Vagina (tissue), 2 donors: ENCODE results near the gene ZBTB5. TPM values are rescaled to one million over a fixed set of nuclear protein-coding genes. Genes with fewer than 3 reads are reported as not detected.
"Not testable (repeated sequence)": the region's sequence is repeated elsewhere in the genome, so short reads cannot be mapped to it uniquely, and the experiment has no call there.

Source experiments
- DNase-seq, 2 donors: peaks; one replicate each; pipeline ENCODE4 v3.0.0-alpha.2; 2017; ENCODE audit errors: extremely low spot score in 2 of 2
- H3K27ac ChIP-seq: fragments of 200-600 bp; sonication (generic); one replicate; pipeline ENCODE4 v1.5.1; 2019
- H3K27me3 ChIP-seq: fragments of 200-600 bp; sonication (generic); one replicate; pipeline ENCODE4 v1.5.1; 2019
- H3K36me3 ChIP-seq, 2 donors: fragments of 200-600 bp; sonication (generic); one replicate each; pipeline ENCODE4 v1.5.1; 2017 to 2019
- H3K4me1 ChIP-seq: fragments of 200-600 bp; sonication (generic); one replicate; pipeline ENCODE4 v1.5.1; 2019
- H3K4me3 ChIP-seq, 2 donors: fragments of 200-600 bp; sonication (generic); 1 replicate in 1 of 2; 2 replicates in 1 of 2; pipeline ENCODE4 v1.5.1; 2016 to 2019
- H3K9me3 ChIP-seq: fragments of 200-600 bp; sonication (generic); one replicate; pipeline ENCODE4 v1.5.1; 2019
- POLR2A ChIP-seq, 2 donors: fragments of 450-650 bp; IDR thresholded peaks; one replicate each; pipeline ENCODE4 v1.6.1; 2017; ENCODE audit warnings: antibody characterized with exemption in 2 of 2, mild to moderate bottlenecking in 2 of 2, moderate library complexity in 2 of 2
- POLR2AphosphoS5 ChIP-seq, 2 donors: sonication (generic); formaldehyde crosslinking; IDR thresholded peaks; one replicate each; pipeline ENCODE4 v1.9.0; 2017; ENCODE audit warnings: antibody characterized with exemption in 2 of 2, mild to moderate bottlenecking in 2 of 2, low read depth in 1 of 2; ENCODE audit not compliant: insufficient read depth in 1 of 2
- intact Hi-C: fragments of 100-400 bp; cut with DNase I; formaldehyde crosslinking; loops from one replicate; pipeline ENCODE4 v1.15.1; 2023
- total RNA-seq: library from RNA; depleted of rRNA; stranded (reverse); fragments of >200 nt; gene quantifications from one replicate; pipeline ENCODE4 v1.2.3, GENCODE V29; 2016
- TF ChIP-seq, protein P1 (sequence below), 3 experiments: fragments of 450-650 bp in 2 of 3; fragments of 200-600 bp in 1 of 3; sonication (generic) in 1 of 3; IDR thresholded peaks; one replicate each; pipeline ENCODE4 v1.5.1; 2017 to 2019; ENCODE audit warnings: antibody characterized with exemption in 3 of 3, mild to moderate bottlenecking in 2 of 3, moderate library complexity in 2 of 3

ZBTB5 gene
- total RNA-seq, 1 donor from 2014 or later = 17.9 TPM

DNA sequence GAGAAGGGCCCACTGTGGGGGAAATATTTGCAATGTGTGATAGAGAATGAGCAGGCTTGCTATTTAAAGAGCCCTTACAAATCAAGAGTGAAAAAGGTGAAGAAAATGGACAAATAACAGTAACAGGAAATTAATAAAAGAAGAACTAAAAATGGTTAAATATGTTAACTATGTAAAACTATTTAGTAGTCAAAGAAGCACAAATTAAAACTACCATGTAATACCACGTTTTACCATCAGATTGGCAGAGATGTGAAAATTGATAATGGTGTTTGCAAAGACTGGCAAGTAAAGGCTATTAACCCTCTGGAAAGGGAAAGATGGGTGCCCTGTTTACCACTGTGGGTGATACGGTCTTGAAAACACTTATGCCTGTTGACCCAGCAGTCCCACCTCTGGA, 65.9 kb downstream of the ZBTB5 start:
- Histone ChIP-seq H3K27ac (no peak overlapping the region), H3K27me3 (no peaks in the 10 kb centered on the region), H3K9me3 (no peaks in the 10 kb centered on the region), H3K4me3 (no peak overlapping the region), H3K36me3 (no peaks in the 10 kb centered on the region), H3K4me1 (no peaks in the 10 kb centered on the region)
- TF ChIP-seq, protein P1, sequence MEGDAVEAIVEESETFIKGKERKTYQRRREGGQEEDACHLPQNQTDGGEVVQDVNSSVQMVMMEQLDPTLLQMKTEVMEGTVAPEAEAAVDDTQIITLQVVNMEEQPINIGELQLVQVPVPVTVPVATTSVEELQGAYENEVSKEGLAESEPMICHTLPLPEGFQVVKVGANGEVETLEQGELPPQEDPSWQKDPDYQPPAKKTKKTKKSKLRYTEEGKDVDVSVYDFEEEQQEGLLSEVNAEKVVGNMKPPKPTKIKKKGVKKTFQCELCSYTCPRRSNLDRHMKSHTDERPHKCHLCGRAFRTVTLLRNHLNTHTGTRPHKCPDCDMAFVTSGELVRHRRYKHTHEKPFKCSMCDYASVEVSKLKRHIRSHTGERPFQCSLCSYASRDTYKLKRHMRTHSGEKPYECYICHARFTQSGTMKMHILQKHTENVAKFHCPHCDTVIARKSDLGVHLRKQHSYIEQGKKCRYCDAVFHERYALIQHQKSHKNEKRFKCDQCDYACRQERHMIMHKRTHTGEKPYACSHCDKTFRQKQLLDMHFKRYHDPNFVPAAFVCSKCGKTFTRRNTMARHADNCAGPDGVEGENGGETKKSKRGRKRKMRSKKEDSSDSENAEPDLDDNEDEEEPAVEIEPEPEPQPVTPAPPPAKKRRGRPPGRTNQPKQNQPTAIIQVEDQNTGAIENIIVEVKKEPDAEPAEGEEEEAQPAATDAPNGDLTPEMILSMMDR (IDR thresholded peaks at IDR 0.05) = no peak
- TF ChIP-seq POLR2A (IDR thresholded peaks at IDR 0.05) (no peak), POLR2AphosphoS5 (IDR thresholded peaks at IDR 0.05; ENCODE audit: insufficient read depth in 1 of 2, low read depth in 1 of 2) (no peak)
- intact Hi-C loops = no loop called here
- DNase-seq = no peak

DNA sequence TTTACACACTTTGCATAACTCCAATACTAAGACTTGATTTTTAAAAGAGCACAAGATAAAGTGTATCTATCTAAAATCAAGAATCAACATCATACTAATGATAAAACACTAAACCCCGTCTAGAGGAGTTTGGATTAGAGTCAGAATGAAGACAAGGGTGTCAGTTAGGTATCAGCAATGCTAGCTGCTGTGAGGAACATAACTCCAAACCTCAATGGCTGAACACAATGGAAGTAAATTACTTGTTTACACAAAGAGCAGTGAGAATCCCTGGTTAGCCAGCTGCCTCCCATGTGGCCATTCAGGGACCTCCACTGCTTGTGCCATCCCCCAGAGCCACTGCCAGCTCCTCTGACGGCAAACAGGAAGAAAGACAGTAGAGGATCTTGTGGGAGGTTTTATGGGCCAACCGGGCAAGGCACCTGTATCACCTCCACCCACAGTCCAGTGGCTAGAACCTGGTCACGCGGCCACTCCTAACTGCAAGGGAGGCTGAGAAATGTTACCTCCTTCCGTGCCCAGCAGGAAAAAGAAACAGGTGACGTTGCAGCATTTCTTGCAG, 66.7 kb downstream of the ZBTB5 start:
- Histone ChIP-seq H3K4me3 (no peak overlapping the region), H3K27me3 (no peaks in the 10 kb centered on the region), H3K36me3 (no peaks in the 10 kb centered on the region), H3K27ac (no peak overlapping the region), H3K4me1 (no peaks in the 10 kb centered on the region), H3K9me3 (no peaks in the 10 kb centered on the region)
- intact Hi-C loops = no loop called here
- TF ChIP-seq, protein P1 (IDR thresholded peaks at IDR 0.05) = no peak
- TF ChIP-seq POLR2A (IDR thresholded peaks at IDR 0.05) (no peak), POLR2AphosphoS5 (IDR thresholded peaks at IDR 0.05; ENCODE audit: insufficient read depth in 1 of 2, low read depth in 1 of 2) (no peak)
- no peak for DNase-seq

GRCh38 chr9:37397948-37398347, 67.3 kb downstream of the ZBTB5 start:
- H3K27me3 ChIP-seq, H3K36me3 ChIP-seq, intact Hi-C loops, DNase-seq, H3K4me3 ChIP-seq, H3K4me1 ChIP-seq, H3K9me3 ChIP-seq, H3K27ac ChIP-seq: not testable (repeated sequence)

DNA sequence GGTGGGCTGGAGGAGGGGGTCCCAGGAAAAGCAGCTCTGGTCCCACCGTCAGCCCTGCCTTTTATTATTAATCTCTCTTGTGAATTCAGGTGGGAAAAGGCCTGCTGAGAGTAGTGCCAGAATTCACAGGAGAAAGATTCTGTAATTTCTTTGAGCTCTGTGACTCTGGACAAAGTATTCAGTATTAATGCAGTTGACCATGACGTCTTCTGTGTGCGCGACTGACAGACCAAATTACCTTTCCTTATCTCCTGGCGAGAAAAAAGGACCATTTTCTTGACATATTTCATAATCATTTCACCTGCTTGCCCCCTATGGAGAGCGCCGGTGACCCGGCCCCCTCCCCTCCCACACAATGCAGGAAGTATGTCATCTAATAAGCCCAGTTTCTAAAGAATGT, 69.6 kb downstream of the ZBTB5 start:
- no peak for TF ChIP-seq POLR2AphosphoS5 (IDR thresholded peaks at IDR 0.05; ENCODE audit: insufficient read depth in 1 of 2, low read depth in 1 of 2)
- TF ChIP-seq POLR2A (IDR thresholded peaks at IDR 0.05) = no peak
- TF ChIP-seq, protein P1 (IDR thresholded peaks at IDR 0.05) = no peak
- no peaks in the 10 kb centered on the region for H3K9me3 ChIP-seq

GRCh38 chr9:37395229-37395628, 70.0 kb downstream of the ZBTB5 start:
- TF ChIP-seq, protein P1 (IDR thresholded peaks at IDR 0.05) = no peak
- no peak for TF ChIP-seq POLR2A (IDR thresholded peaks at IDR 0.05)
- no peak for TF ChIP-seq POLR2AphosphoS5 (IDR thresholded peaks at IDR 0.05; ENCODE audit: insufficient read depth in 1 of 2, low read depth in 1 of 2)
- Histone ChIP-seq H3K27ac (no peak overlapping the region), H3K4me3 (no peak overlapping the region), H3K36me3 (no peaks in the 10 kb centered on the region), H3K9me3 (no peaks in the 10 kb centered on the region), H3K27me3 (no peaks in the 10 kb centered on the region), H3K4me1 (no peaks in the 10 kb centered on the region)
- no peak for DNase-seq
- intact Hi-C loops = no loop called here

More for the DNA sequence above, 69.6 kb downstream of the ZBTB5 start:
- no peaks in the 10 kb centered on the region for H3K27me3 ChIP-seq
- intact Hi-C loops = no loop called here
- no peaks in the 10 kb centered on the region for H3K36me3 ChIP-seq
- no peak for DNase-seq
- H3K4me1 ChIP-seq = no peaks in the 10 kb centered on the region
- no peak overlapping the region for H3K4me3 ChIP-seq
- H3K27ac ChIP-seq = no peak overlapping the region
